Measurements from ENCODE around the gene UBR4.

- TF ChIP-seq CTCF (IDR thresholded peaks at IDR 0.05) (no peak), POLR2A (IDR thresholded peaks at IDR 0.05) (no peak)
These were observed 12.2 kb downstream of the UBR4 start for GRCh38 chr1:19197845-19198244.
